GM12878 (cell line): ENCODE measurements around the gene VRTN.

Experiments
- CEBPB ChIP-seq, 2 experiments: fragments of 150-350 bp in 1 of 2; IDR thresholded peaks; 2 replicates each; pipeline ENCODE4 v1.6.1; 2012 to 2014; ENCODE audit warnings: low read depth in 2 of 2, low read length in 2 of 2, borderline replicate concordance in 1 of 2, inconsistent platforms in 1 of 2
- CTCF ChIP-seq, 3 experiments: IDR thresholded peaks in 2 of 3; conservative IDR thresholded peaks in 1 of 3; 2 replicates each; pipeline ENCODE4 v1.5.1; 2011; ENCODE audit warnings: low read depth in 3 of 3, low read length in 3 of 3, mild to moderate bottlenecking in 3 of 3, control low read depth in 2 of 3, moderate library complexity in 2 of 3, inconsistent platforms in 1 of 3, mixed read lengths in 1 of 3; ENCODE audit not compliant: control insufficient read depth in 2 of 3, insufficient read depth in 1 of 3; ENCODE audit errors: extremely low read depth in 1 of 3

DNA sequence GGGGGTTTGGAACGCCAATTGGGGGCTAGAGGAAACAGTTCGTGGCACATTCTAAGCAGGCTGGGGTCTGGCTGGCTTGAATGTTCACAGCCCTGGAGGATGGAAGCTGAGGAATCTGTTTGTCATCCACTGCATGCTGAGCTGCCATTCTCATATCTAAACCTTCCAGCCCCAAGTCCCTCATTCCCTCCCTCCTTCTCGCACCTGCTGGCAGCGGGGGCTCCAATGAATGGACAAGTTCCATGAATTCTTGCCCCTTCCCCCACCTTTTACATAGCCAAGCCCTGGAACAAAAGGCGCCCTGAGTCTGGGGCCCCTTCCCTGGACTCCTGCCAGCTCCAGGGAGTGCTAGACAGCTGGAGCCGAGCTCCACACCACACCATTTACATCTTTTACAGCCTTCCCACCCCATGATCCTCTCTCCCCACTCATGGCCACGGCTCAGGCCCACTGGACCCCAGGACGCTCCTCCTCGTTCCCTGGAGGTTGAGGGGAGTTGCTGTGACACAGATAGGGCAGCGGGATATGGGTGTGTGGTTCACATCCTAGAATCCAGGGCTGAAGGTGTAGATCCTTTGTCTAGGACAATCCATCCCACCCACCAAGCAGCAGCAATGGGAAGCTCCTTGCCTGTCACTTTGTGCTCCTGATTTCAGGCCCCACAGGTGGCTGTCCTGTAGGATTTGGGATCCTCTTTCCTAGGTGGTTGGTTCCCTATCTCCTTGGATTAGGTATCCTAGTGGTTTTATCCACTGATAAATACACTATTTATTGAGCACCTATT is 21.7 kb upstream of the VRTN start:
- no peak for TF ChIP-seq CTCF (IDR thresholded peaks at IDR 0.05 in 2 of 3, conservative IDR thresholded peaks at IDR 0.05 in 1 of 3; ENCODE audit: control insufficient read depth in 2 of 3, extremely low read depth in 1 of 3, insufficient read depth in 1 of 3, low read depth in 3 of 3, low read length in 3 of 3)
- TF ChIP-seq CEBPB (IDR thresholded peaks at IDR 0.05; ENCODE audit: borderline replicate concordance in 1 of 2, low read depth in 2 of 2, low read length in 2 of 2) = no peak
